ENCODE results near the gene DAP.

The DAP gene

DNA sequence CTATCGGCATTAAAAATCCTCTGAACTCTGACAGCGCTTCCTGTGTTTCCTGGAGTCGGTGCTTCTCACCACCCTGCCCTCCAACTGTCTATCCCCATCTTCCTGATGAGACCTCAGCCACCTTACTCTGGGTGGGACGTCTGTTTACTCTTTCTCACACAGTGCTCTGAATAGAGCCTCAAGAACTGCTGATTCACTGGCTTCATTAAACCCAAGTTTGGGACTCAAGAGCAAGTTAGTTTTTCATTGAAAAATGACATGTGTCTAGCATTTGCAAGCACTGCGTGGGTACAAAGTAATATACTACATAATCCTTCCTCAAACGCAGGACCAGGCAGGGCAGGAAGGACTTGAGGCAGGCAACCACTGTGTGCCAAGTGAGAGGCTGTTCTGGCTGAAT lies 49.5 kb downstream of the DAP start:
- no peak overlapping the region for H3K4me3 ChIP-seq (ENCODE audit: low read length)
- no peak for DNase-seq (ENCODE audit: low read depth)
- TF ChIP-seq, protein P1, sequence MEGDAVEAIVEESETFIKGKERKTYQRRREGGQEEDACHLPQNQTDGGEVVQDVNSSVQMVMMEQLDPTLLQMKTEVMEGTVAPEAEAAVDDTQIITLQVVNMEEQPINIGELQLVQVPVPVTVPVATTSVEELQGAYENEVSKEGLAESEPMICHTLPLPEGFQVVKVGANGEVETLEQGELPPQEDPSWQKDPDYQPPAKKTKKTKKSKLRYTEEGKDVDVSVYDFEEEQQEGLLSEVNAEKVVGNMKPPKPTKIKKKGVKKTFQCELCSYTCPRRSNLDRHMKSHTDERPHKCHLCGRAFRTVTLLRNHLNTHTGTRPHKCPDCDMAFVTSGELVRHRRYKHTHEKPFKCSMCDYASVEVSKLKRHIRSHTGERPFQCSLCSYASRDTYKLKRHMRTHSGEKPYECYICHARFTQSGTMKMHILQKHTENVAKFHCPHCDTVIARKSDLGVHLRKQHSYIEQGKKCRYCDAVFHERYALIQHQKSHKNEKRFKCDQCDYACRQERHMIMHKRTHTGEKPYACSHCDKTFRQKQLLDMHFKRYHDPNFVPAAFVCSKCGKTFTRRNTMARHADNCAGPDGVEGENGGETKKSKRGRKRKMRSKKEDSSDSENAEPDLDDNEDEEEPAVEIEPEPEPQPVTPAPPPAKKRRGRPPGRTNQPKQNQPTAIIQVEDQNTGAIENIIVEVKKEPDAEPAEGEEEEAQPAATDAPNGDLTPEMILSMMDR (IDR thresholded peaks at IDR 0.05; ENCODE audit: insufficient read depth, low read depth, low read length, missing control alignments), result no peak

DNA sequence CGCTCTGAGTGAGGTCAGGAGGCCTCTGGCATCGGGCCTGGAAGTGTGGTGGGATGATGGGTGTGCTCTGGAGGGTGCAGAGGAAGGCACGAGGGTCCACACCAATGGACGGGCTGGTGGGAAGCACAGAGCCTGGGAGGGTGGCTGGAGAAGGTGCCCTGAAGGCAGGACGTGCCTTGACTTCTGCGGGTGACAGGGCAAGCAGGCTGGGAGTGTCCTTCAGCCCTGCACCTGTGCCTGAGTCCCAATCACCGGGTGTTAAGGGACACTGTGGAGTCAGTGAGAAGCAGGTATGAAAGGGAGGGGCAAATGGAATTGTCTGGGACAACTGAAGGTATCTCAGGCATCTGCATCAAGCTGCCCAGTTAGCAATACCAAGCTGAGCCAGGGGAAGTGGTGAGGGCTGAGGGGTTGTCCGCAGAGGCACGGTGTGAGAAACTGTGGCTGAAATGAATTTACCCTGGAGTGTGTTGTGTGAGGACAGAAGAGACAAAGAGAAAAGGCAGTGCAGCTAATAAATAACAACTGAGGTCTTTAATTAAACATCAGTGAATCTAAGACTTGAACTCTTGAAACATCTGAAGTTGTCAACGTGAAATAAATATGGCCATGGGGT lies 50.4 kb downstream of the DAP start:
- no peak overlapping the region for H3K4me3 ChIP-seq (ENCODE audit: low read length)
- DNase-seq (ENCODE audit: low read depth), result no peak
- TF ChIP-seq, protein P1 (IDR thresholded peaks at IDR 0.05; ENCODE audit: insufficient read depth, low read depth, low read length, missing control alignments), result no peak

DNA sequence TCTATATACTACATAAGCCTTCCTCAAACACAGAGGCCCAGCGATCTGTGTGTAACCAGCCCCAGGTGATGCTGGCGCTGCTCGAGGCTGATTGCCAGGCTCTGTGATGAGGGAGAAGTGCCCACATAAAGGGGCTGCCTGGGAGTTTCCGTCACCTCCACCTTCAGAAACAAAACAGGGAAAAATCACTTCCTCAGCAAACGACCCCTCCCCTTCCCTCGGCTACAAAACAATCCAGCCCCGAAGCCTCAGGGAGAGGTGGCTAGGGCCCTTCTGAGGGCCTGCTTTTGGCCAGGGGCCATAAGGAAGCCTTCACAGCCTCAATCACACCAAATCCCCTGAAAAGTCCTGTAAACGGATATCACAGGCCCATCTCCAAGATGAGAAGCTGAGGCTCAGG lies 51.1 kb downstream of the DAP start:
- TF ChIP-seq, protein P1 (IDR thresholded peaks at IDR 0.05; ENCODE audit: insufficient read depth, low read depth, low read length, missing control alignments), result no peak
- H3K4me3 ChIP-seq (ENCODE audit: low read length), result no peak overlapping the region
- DNase-seq (ENCODE audit: low read depth), result no peak

DNA sequence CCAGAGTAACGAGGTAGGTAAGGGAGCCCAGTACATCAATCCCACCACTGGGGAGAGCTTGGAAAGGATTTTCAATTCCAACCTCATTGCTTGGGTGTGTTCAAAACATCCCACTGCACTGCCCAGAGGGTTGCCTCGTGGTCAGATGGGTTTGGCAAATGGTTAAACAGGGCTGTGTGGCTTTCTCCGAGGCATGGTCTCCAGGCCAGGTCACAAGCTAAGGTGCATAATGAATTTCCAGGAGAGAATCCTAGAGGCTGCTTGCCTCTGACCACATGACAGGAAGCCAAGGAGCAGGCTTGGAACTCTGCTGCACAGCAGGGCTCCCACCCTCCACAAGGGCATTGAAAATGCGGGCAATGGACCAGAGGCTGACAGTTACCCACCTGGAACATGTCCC lies 51.6 kb downstream of the DAP start:
- no peak overlapping the region for H3K4me3 ChIP-seq (ENCODE audit: low read length)
- no peak for DNase-seq (ENCODE audit: low read depth)
- TF ChIP-seq, protein P1 (IDR thresholded peaks at IDR 0.05; ENCODE audit: insufficient read depth, low read depth, low read length, missing control alignments), result no peak

DNA sequence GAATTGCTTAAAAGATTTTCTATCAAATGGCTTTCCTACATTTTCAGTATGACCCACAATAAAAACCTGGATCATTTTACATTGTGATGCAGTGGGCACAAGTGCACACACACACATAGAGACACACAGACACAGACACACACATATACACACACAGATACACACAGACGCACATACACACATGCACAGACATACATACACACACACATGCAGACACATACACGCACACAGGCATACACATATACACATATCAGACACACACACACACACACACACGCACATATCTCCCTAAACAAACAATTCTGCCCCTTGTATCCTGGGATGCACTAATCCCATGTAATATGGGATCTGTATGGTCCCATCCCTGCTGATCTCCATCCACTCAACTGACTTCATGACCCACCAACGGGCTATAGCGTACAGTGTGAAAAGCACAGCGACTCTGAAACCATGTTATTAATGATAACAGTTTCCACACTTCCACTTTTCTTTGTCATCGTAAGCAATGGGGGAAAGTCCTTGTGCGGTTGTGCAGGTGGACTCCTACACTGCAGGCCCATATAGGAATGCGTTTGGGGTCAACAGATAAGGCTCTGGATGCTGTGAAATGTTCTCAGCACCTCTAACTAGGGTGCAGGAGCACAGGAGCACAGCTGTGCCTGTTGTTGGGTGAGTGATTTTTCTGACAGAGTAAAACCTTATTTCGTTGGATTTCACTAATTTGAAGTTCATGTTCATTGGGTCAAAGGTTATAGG lies 52.7 kb downstream of the DAP start:
- TF ChIP-seq, protein P1 (IDR thresholded peaks at IDR 0.05; ENCODE audit: insufficient read depth, low read depth, low read length, missing control alignments), result no peak
- DNase-seq (ENCODE audit: low read depth), result no peak
- H3K4me3 ChIP-seq (ENCODE audit: low read length), result no peak overlapping the region

DNA sequence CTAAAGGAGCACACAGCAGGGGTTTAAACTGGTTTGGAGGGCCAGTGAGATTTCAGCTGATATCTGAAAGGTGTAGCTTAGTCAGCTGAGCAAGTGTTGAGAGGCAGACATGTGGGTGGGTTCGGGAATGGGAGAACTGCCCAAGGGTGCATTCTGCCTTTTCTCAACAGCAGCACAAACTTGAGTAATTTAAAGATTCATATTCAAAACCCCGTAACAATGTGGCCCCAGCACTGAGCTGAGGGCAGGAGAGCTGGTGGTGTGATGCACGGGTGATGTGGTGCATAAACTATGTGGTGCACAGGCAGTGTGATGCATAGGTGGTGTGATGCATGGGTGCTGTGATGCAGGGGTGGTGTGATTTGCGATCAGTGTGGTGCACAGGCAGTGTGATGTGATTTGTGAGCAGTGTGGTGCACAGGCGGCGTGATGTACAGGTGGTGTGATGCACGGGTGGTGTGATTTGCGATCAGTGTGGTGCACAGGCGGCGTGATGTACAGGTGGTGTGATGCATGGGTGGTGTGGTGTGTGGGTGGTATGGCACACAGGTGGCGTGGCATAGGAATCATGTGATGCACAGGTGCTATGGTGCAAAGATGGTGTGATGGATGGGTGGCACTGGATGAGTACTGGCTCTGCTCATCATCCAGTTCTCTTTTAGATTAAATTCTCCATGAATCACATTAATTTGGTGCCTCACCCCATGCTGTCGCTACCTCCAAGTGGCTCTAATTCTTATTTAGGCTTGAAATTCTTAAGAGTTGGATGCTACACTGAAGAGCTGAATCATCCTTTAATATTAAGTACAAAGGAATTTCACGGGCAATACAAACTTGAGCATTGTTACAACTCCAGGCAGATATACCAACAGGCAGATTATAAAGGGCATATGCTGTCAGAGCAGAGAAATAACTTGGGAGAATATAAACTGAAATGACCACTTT lies 53.6 kb downstream of the DAP start:
- DNase-seq (ENCODE audit: low read depth), result peak; percentile 34
- no peak overlapping the region for H3K4me3 ChIP-seq (ENCODE audit: low read length)
- TF ChIP-seq, protein P1 (IDR thresholded peaks at IDR 0.05; ENCODE audit: insufficient read depth, low read depth, low read length, missing control alignments), result no peak
